Lower lobe of right lung (tissue), 2 donors: ENCODE measurements around the gene LYSMD2. TPM values are rescaled to one million over a fixed set of nuclear protein-coding genes. Genes with fewer than 3 reads are reported as not detected.

Experiments used
- ATAC-seq, 2 donors: fragments of 200-7000 bp; cut with Tn5 transposase; one replicate each; pipeline ENCODE4 v1.9.1; 2020 to 2022; ENCODE audit warnings: mild to moderate bottlenecking in 2 of 2, moderate library complexity in 2 of 2
- DNase-seq: peaks from one replicate; pipeline ENCODE4 v3.0.0-alpha.2; 2020
- H3K27ac ChIP-seq: fragments of 200-600 bp; one replicate; pipeline ENCODE4 v1.8.0; 2022
- H3K27me3 ChIP-seq: fragments of 200-600 bp; one replicate; pipeline ENCODE4 v1.8.0; 2022; ENCODE audit warnings: low read depth
- H3K36me3 ChIP-seq: fragments of 200-600 bp; one replicate; pipeline ENCODE4 v1.8.0; 2022; ENCODE audit warnings: mild to moderate bottlenecking
- H3K4me1 ChIP-seq: fragments of 200-600 bp; one replicate; pipeline ENCODE4 v1.8.0; 2022
- H3K4me3 ChIP-seq: fragments of 200-600 bp; one replicate; pipeline ENCODE4 v1.8.0; 2022; ENCODE audit warnings: mild to moderate bottlenecking
- H3K9me3 ChIP-seq: fragments of 200-600 bp; one replicate; pipeline ENCODE4 v1.8.0; 2022
- CTCF ChIP-seq: fragments of 200-600 bp; IDR thresholded peaks from one replicate; pipeline ENCODE4 v1.8.0; 2022; ENCODE audit warnings: antibody characterized with exemption, mild to moderate bottlenecking
- intact Hi-C: fragments of 100-400 bp; cut with DNase I; formaldehyde crosslinking; loops from one replicate; pipeline ENCODE4 v1.11.0; 2022
- total RNA-seq: library from RNA; stranded (reverse); fragmentation: NEBNext Ultra II Directional; extraction: Animal tissue kit (Norgen Biotek cat#: 25700); gene quantifications from one replicate; pipeline ENCODE4 v1.2.1, GENCODE V29; 2021
- donor health status: DM: no; HTN: yes; CAD: no; lungs with severe emphysema.

Gene LYSMD2
- total RNA-seq, 1 donor from 2014 or later = 22.2 TPM

GRCh38 chr15:51758645-51759044 is 21.2 kb upstream of the LYSMD2 start:
- no peaks in the 10 kb centered on the region for H3K27me3 ChIP-seq
- no peak overlapping the region for H3K4me3 ChIP-seq
- TF ChIP-seq CTCF = no peak
- H3K4me1 ChIP-seq = peaks cover 20% of the 10 kb centered on the region
- intact Hi-C loops = no loop called here
- DNase-seq = no peak
- H3K9me3 ChIP-seq = no peaks in the 10 kb centered on the region
- ATAC-seq = peak; percentile 21 to 44
- no peak overlapping the region for H3K27ac ChIP-seq
- no peaks in the 10 kb centered on the region for H3K36me3 ChIP-seq

- no peak overlapping the region for H3K27ac ChIP-seq
- intact Hi-C loops = no loop called here
- no peaks in the 10 kb centered on the region for H3K36me3 ChIP-seq
- no peaks in the 10 kb centered on the region for H3K9me3 ChIP-seq
- no peak for TF ChIP-seq CTCF
- DNase-seq (no peak), ATAC-seq (no peak)
- no peak overlapping the region for H3K4me3 ChIP-seq
- H3K27me3 ChIP-seq = no peaks in the 10 kb centered on the region
- peaks cover 23% of the 10 kb centered on the region for H3K4me1 ChIP-seq
Observed at GRCh38 chr15:51757450-51757849, 20.0 kb upstream of the LYSMD2 start.

- Histone ChIP-seq H3K27ac (no peak overlapping the region), H3K27me3 (no peaks in the 10 kb centered on the region), H3K36me3 (no peaks in the 10 kb centered on the region), H3K4me1 (peaks cover 27% of the 10 kb centered on the region), H3K9me3 (no peaks in the 10 kb centered on the region), H3K4me3 (no peak overlapping the region)
- TF ChIP-seq CTCF = no peak
- intact Hi-C loops = no loop called here
- ATAC-seq (peak; percentile 22 to 23), DNase-seq (no peak)
Observed at GRCh38 chr15:51756482-51756881, 19.0 kb upstream of the LYSMD2 start.

- Histone ChIP-seq H3K27me3 (no peaks in the 10 kb centered on the region), H3K9me3 (no peaks in the 10 kb centered on the region), H3K27ac (no peak overlapping the region), H3K4me1 (peaks cover 32% of the 10 kb centered on the region), H3K4me3 (no peak overlapping the region), H3K36me3 (no peaks in the 10 kb centered on the region)
- ATAC-seq (no peak), DNase-seq (no peak)
- intact Hi-C loops = no loop called here
- no peak for TF ChIP-seq CTCF
Observed at GRCh38 chr15:51755790-51756189, 18.3 kb upstream of the LYSMD2 start.

GRCh38 chr15:51754267-51754666 is 16.8 kb upstream of the LYSMD2 start:
- Histone ChIP-seq H3K4me1 (peaks cover 28% of the 10 kb centered on the region), H3K4me3 (no peak overlapping the region), H3K9me3 (no peaks in the 10 kb centered on the region), H3K36me3 (no peaks in the 10 kb centered on the region), H3K27ac (no peak overlapping the region), H3K27me3 (no peaks in the 10 kb centered on the region)
- no peak for TF ChIP-seq CTCF
- intact Hi-C loops = no loop called here
- DNase-seq (no peak), ATAC-seq (no peak)

- Histone ChIP-seq H3K4me3 (peak overlapping the region; percentile 63), H3K27ac (no peak overlapping the region), H3K4me1 (peaks cover 25% of the 10 kb centered on the region), H3K27me3 (no peaks in the 10 kb centered on the region), H3K9me3 (no peaks in the 10 kb centered on the region), H3K36me3 (no peaks in the 10 kb centered on the region)
- ATAC-seq = peak; percentile 30 to 33
- TF ChIP-seq CTCF = no peak
- DNase-seq = no peak
- intact Hi-C loops = no loop called here
Observed at GRCh38 chr15:51752888-51753287, 15.4 kb upstream of the LYSMD2 start.
